ENCODE results near the gene SCMH1. TPM values are rescaled to one million over a fixed set of nuclear protein-coding genes. Genes with fewer than 3 reads are reported as not detected.

Gene SCMH1
- total RNA-seq, 1 experiment from 2014 or later = 28.8 TPM

- Histone ChIP-seq H3K9me3 (replicated peaks) (no peaks in the 10 kb centered on the region), H3K36me3 (peaks cover 73% of the 10 kb centered on the region)
Observed at GRCh38 chr1:41028034-41028642, 214.0 kb downstream of the SCMH1 start.

GRCh38 chr1:41025979-41026819 lies 215.9 kb downstream of the SCMH1 start:
- Histone ChIP-seq H3K36me3 (peaks cover 62% of the 10 kb centered on the region), H3K27me3 (replicated peaks) (no peaks in the 10 kb centered on the region), H3K4me1 (replicated peaks) (peaks cover 6% of the 10 kb centered on the region; the same call in 1 of the 2 replicates), H3K4me3 (no peak overlapping the region), H3K27ac (no peak overlapping the region), H3K9me3 (replicated peaks) (no peaks in the 10 kb centered on the region)
- DNase-seq (ENCODE audit: low read depth in 1 of 2, low spot score in 2 of 2) = no peak

More at GRCh38 chr1:41028034-41028642, 214.0 kb downstream of the SCMH1 start:
- H3K27me3 ChIP-seq (replicated peaks) = no peaks in the 10 kb centered on the region
- H3K4me3 ChIP-seq = no peak overlapping the region
- H3K4me1 ChIP-seq (replicated peaks) = no peaks in the 10 kb centered on the region
- no peak for DNase-seq (ENCODE audit: low read depth in 1 of 2, low spot score in 2 of 2)
- no peak overlapping the region for H3K27ac ChIP-seq

GRCh38 chr1:41024953-41025352 lies 217.2 kb downstream of the SCMH1 start:
- Histone ChIP-seq H3K9me3 (replicated peaks) (no peaks in the 10 kb centered on the region), H3K27ac (no peak overlapping the region), H3K4me1 (replicated peaks) (peaks cover 6% of the 10 kb centered on the region; the same call in 1 of the 2 replicates), H3K27me3 (replicated peaks) (no peaks in the 10 kb centered on the region), H3K36me3 (peaks cover 58% of the 10 kb centered on the region), H3K4me3 (no peak overlapping the region)
- DNase-seq (ENCODE audit: low read depth in 1 of 2, low spot score in 2 of 2) = no peak

GRCh38 chr1:41023279-41023990 lies 218.7 kb downstream of the SCMH1 start:
- H3K4me1 ChIP-seq (replicated peaks) = peaks cover 6% of the 10 kb centered on the region; the same call in 1 of the 2 replicates
- H3K27me3 ChIP-seq (replicated peaks) = no peaks in the 10 kb centered on the region
- no peak for DNase-seq (ENCODE audit: low read depth in 1 of 2, low spot score in 2 of 2)

GRCh38 chr1:41022424-41022823 lies 219.7 kb downstream of the SCMH1 start:
- DNase-seq (ENCODE audit: low read depth in 1 of 2, low spot score in 2 of 2) = no peak
- Histone ChIP-seq H3K27ac (no peak overlapping the region), H3K9me3 (replicated peaks) (no peaks in the 10 kb centered on the region), H3K4me1 (replicated peaks) (peaks cover 6% of the 10 kb centered on the region; the same call in 1 of the 2 replicates), H3K4me3 (no peak overlapping the region), H3K36me3 (peaks cover 58% of the 10 kb centered on the region), H3K27me3 (replicated peaks) (no peaks in the 10 kb centered on the region)

More at GRCh38 chr1:41023279-41023990, 218.7 kb downstream of the SCMH1 start:
- Histone ChIP-seq H3K27ac (no peak overlapping the region), H3K4me3 (no peak overlapping the region), H3K36me3 (peaks cover 58% of the 10 kb centered on the region), H3K9me3 (replicated peaks) (no peaks in the 10 kb centered on the region)

GRCh38 chr1:41021526-41022308 lies 220.4 kb downstream of the SCMH1 start, which contains the start of gene SLFNL1:
Gene SLFNL1 (minus strand): TSS chr1:41021725. CDS start chr1:41020660, 1,065 bp downstream.
- no peak within 1 kb of the TSS for H3K27ac ChIP-seq
- peak in 1 of 2 experiments; percentile 37 for DNase-seq (ENCODE audit: low read depth in 1 of 2, low spot score in 2 of 2)
- H3K27me3 ChIP-seq (replicated peaks) = no peaks in the 10 kb centered on the region
- H3K36me3 ChIP-seq = peaks cover 59% of the 10 kb centered on the region
- no peak within 1 kb of the TSS for H3K4me3 ChIP-seq
- peaks cover 6% of the 10 kb centered on the region; the same call in 1 of the 2 replicates for H3K4me1 ChIP-seq (replicated peaks)
- no peaks in the 10 kb centered on the region for H3K9me3 ChIP-seq (replicated peaks)

- Histone ChIP-seq H3K4me3 (no peak overlapping the region), H3K27ac (no peak overlapping the region), H3K27me3 (replicated peaks) (no peaks in the 10 kb centered on the region), H3K4me1 (replicated peaks) (peaks cover 6% of the 10 kb centered on the region; the same call in 1 of the 2 replicates), H3K9me3 (replicated peaks) (no peaks in the 10 kb centered on the region), H3K36me3 (peaks cover 64% of the 10 kb centered on the region)
- DNase-seq (ENCODE audit: low read depth in 1 of 2, low spot score in 2 of 2) = no peak
Observed at GRCh38 chr1:41020654-41021053, 221.5 kb downstream of the SCMH1 start.

GRCh38 chr1:41020109-41020576 lies 222.0 kb downstream of the SCMH1 start:
- DNase-seq (ENCODE audit: low read depth in 1 of 2, low spot score in 2 of 2) = no peak
- Histone ChIP-seq H3K27ac (no peak overlapping the region), H3K36me3 (peaks cover 66% of the 10 kb centered on the region), H3K4me1 (replicated peaks) (peaks cover 6% of the 10 kb centered on the region; the same call in 1 of the 2 replicates), H3K9me3 (replicated peaks) (no peaks in the 10 kb centered on the region), H3K4me3 (no peak overlapping the region), H3K27me3 (replicated peaks) (no peaks in the 10 kb centered on the region)

GRCh38 chr1:41019353-41019745 lies 222.8 kb downstream of the SCMH1 start:
- Histone ChIP-seq H3K4me1 (replicated peaks) (peaks cover 6% of the 10 kb centered on the region; the same call in 1 of the 2 replicates), H3K9me3 (replicated peaks) (no peaks in the 10 kb centered on the region), H3K27me3 (replicated peaks) (no peaks in the 10 kb centered on the region), H3K27ac (no peak overlapping the region), H3K36me3 (peaks cover 67% of the 10 kb centered on the region), H3K4me3 (no peak overlapping the region)
- DNase-seq (ENCODE audit: low read depth in 1 of 2, low spot score in 2 of 2) = no peak

- Histone ChIP-seq H3K27me3 (replicated peaks) (no peaks in the 10 kb centered on the region), H3K36me3 (peaks cover 78% of the 10 kb centered on the region), H3K27ac (no peak overlapping the region), H3K4me3 (no peak overlapping the region), H3K4me1 (replicated peaks) (peaks cover 6% of the 10 kb centered on the region; the same call in 1 of the 2 replicates), H3K9me3 (replicated peaks) (no peaks in the 10 kb centered on the region)
- no peak for DNase-seq (ENCODE audit: low read depth in 1 of 2, low spot score in 2 of 2)
Observed at GRCh38 chr1:41018018-41018410, 224.1 kb downstream of the SCMH1 start.

GRCh38 chr1:41017141-41018017 lies 224.7 kb downstream of the SCMH1 start:
- DNase-seq (ENCODE audit: low read depth in 1 of 2, low spot score in 2 of 2) = no peak
- H3K36me3 ChIP-seq = peaks cover 79% of the 10 kb centered on the region
- peaks cover 6% of the 10 kb centered on the region; the same call in 1 of the 2 replicates for H3K4me1 ChIP-seq (replicated peaks)
- H3K27ac ChIP-seq = no peak overlapping the region
- H3K27me3 ChIP-seq (replicated peaks) = no peaks in the 10 kb centered on the region
- no peaks in the 10 kb centered on the region for H3K9me3 ChIP-seq (replicated peaks)
- no peak overlapping the region for H3K4me3 ChIP-seq

GRCh38 chr1:41015897-41016470 lies 226.1 kb downstream of the SCMH1 start:
- Histone ChIP-seq H3K36me3 (peaks cover 91% of the 10 kb centered on the region), H3K27ac (no peak overlapping the region), H3K4me1 (replicated peaks) (no peaks in the 10 kb centered on the region), H3K9me3 (replicated peaks) (no peaks in the 10 kb centered on the region), H3K4me3 (no peak overlapping the region), H3K27me3 (replicated peaks) (no peaks in the 10 kb centered on the region)
- DNase-seq (ENCODE audit: low read depth in 1 of 2, low spot score in 2 of 2) = no peak
